NCI-H524 (cell line): ENCODE data around the gene AIF1L.

Source experiments
- DNase-seq, 2 experiments: peaks; one replicate each; lab custom pipeline; 2025; lab: John Stamatoyannopoulos, UW

AIF1L gene

DNA sequence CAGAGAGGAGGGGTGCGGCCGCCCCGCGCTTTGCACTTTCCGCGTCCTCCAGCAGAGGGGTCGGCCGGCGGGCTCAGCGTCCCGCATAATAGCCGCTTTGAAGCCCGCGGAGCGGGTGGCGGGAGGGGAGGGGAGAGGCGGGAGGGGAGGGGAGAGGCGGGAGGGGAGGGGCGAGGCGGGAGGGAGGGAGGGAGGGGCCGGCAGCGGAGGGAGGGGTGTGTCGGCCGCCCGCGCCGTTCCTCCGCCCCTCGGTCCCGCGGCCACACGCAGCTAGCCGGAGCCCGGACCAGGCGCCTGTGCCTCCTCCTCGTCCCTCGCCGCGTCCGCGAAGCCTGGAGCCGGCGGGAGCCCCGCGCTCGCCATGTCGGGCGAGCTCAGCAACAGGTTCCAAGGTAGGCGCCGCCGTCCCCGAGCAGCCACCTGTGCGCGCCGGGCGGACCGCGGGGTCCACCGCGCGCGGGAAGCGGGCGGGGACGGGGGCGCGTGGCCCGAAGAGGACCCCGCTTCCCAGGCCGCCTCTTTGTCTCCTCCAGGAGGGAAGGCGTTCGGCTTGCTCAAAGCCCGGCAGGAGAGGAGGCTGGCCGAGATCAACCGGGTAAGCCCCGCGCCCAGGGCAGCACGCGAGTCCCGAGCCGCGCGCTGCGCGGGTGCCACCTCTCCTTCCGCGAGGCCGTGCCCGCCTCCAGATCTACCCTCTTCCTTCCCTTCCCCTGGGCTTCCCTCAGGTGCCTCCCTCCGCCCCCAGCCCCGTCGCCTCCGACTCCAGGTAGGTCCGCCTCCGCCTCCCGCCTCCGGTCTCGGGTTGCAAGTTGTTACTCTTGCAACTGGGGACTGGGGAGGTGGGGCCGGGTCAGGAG is at the start of gene AIF1L:
Gene AIF1L (plus strand): TSS at position 263 of the 857 bp plus-strand sequence. CDS start 99 bp downstream, at position 362.
- DNase-seq, result peak; percentile 25 to 54

DNA sequence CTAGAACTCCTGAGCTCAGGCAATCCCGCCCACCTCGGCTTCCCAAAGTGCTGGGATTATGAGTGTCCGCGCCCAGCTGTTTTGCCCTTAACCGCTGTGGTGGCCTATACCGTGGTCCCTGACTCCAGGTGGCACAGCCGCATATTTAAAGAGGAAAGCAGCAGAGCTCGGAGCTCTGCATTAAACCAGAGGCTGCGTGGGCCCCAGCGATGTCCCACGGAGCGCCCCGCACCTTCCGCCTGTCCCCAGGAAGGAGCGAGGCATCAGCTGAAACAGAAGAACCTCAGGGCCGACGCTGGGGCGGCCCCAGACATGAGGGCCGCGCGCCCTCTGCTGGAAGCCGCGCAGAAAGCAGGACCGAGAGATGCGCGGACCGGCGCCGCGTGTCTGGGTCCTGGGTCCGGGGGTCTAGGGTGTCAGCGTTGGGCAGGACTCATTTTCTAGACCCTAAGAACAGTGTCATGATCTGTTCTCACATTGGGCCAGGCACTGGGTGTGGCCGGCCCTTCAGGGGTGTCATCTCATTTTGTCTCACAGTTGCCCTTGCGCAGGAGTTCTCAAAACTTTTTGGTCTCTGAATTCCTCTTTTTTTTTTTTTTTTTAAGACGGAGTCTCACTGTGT is 49.6 kb upstream of the AIF1L start:
- peak; percentile 54 to 74 for DNase-seq

DNA sequence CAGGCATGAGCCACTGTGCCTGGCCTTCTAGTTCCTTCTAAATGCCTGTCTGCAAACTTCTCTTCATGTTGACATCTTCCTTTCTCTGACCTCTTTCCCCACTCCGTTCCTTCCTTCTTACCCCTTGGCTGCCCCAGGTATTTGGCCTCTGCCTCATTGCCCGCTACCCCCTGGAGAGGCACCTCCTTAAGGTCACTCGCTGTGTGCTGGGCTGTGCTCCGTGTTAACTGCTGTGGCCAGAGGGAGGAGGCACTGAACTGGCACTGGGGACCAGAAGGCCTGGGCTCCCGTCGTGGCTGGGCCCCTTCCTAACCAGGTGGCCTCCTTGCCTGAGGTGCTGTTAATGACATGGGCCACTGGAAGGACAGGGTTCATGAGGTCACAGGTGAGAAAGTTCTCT is 48.0 kb upstream of the AIF1L start:
- no peak for DNase-seq

DNA sequence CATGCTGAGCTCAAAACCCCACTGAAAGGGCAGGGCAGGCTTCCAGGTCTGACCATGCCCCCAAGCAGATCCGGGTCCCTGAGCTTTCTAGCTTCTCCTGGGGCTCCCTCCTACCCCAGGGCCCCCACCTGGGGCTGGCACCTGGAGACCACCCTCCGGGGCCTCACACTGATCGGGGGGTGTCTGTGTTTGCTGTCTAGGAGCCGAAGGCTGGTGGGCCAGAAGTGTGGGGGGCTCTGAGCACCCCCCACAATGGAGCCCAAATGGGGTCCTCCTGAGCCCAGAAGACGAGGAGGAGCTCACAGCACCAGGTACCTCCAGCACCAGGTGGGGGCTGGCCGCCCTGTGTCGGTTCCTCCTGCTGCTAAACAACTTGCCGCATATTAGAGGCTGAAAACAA is 47.5 kb upstream of the AIF1L start:
- DNase-seq, result no peak

DNA sequence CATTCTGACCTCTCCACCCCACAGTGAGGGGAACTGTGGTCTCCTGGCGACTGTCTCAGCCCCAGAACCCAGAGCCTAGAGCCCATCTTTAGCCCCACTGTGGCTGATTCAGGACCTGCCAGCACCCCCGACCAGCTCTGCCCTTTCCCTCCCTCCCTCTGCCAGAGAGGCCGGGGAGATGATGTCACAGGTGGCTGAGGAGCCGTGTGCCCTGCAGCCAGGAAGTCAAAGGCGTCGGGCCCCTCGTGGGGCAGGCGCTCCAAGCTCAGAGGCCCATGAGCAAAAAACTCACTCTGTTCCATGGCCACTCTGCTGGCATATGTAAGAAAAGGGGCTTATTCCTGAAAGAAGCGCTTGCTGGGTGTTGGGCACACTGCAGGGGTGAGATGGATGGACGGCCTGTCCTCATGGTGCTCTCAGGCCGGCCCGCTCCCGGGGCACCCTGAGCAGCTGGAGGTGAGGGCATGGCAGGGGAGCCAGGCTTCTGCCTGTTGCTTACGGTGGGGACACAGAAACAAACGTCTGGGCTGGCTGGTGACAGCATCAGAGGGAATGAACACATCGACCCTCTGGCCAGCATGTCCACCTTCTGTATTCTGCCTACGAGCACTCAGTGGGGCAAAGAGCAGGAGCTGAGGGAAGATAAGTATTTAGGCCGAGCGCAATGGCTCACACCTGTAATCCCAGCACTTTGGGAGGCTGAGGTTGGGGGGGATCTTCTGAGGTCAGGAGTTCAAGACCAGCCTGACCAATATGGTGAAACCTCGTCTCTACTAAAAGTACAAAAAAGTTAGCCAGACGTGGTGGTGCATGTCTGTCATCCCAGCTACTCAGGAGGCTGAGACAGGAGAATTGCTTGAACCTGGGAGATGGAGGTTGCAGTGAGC is 46.3 kb upstream of the AIF1L start:
- DNase-seq, result no peak

DNA sequence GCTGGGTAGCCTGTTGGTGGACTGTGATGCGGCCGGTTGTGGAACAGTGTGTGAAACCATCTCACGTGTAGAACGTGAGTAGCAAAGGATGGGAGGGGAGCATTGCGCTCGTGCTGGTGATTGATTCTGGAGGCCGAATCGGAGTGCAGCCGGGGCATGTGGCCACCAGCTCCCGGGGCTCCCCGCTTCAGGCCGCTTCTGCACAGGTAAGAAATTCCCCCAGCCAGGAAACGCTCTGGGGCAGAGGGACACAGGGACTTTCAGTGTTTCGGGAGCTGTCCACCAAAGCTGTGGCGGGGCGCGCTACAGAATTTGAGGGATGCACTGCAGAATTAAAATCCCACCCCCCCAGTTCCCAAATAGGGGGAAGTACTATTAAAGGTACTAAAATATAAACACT is 45.5 kb upstream of the AIF1L start:
- no peak for DNase-seq

DNA sequence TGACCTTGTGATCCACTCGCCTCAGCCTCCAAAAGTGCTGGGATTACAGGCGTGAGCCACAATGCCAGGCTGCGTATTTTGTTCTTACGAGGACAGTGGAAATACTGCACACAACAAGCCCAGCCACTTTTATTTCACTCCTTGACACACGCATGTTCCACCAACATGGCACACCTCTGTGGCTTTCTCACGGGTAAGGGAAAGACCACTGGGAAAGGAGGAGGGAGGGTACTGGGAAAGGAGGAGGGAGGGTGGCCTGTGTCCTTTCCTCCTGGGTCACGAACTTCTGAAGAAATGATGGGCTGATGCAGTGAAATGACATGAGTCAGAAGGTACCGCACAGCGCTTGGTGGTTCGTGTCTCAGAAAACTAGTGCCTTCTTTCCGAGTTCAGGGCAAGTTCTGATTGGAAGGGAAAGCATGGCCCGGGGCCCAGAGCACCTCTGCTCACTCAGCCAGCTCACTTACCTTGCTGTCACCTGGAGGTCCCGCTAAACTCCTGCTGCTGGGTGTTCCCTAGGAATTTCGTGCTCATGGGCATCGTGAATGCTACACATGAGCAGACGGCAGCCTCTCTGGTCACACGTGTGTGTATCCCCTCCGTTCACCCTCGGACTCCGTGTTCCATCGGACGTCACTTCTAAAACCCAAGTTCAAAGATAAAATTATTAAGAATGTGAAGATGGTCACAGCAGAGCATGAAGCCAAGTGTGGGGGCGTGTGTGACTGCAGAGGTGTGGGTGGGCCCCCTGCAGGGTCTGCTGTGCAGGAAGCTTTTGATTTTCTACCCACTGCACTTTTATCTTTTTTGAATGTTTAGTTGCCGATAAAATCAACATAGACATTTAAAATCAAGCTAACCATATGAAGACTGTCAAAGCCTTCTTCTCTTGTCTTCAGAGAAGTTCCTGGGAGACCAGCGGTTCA is 44.5 kb upstream of the AIF1L start:
- no peak for DNase-seq

DNA sequence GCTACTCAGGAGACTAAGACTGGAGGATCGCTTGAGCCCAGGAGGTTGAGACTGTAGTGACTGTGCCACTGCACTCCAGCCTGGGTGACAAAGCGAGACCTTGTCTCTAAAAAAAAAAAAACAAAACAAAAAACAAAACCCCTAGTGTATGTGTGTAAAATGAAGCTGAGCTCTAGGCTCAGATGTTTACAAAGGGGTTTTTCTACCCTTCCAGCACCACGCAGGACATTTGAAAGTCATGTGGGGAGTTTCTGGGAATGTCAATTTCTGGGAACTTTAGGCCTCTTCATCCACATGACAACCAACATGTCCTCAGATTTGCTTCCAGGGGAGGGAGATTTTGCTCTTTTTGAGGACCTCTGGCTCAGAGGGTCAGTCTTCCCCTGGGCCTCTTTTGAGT is 42.4 kb upstream of the AIF1L start:
- no peak for DNase-seq

DNA sequence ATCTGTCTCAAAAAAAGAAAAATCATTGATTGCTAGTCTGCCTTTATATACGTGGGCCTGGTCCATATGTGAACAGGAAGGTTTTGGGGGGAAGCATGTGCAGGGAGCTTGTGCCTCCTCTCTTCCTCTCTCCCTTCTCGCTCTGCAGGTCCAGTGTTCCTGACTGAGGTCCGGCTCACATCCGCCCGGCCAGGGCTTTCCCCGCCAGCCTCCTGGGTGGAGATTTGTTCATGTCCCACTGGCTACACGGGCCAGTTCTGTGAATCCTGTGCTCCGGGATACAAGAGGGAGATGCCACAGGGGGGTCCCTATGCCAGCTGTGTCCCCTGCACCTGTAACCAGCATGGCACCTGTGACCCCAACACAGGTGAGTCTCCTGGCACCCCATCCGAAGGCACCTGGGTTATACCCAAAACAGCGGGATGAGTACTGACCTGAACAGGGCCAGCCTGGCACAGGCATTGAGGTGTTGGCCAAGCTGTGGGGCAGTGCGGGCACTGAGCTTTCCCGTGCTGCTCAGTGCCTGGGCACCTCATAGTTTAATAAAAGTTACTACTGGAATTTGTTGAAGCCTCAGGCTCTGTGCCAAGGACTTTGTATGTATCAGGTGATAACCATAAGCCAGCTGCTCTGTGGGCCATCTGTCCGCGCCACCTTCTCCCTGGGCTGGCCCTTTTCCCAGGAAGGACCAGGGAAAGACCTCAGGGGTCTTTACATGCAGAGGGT is 39.4 kb upstream of the AIF1L start:
- DNase-seq, result peak in 1 of 2 experiments; percentile 45

DNA sequence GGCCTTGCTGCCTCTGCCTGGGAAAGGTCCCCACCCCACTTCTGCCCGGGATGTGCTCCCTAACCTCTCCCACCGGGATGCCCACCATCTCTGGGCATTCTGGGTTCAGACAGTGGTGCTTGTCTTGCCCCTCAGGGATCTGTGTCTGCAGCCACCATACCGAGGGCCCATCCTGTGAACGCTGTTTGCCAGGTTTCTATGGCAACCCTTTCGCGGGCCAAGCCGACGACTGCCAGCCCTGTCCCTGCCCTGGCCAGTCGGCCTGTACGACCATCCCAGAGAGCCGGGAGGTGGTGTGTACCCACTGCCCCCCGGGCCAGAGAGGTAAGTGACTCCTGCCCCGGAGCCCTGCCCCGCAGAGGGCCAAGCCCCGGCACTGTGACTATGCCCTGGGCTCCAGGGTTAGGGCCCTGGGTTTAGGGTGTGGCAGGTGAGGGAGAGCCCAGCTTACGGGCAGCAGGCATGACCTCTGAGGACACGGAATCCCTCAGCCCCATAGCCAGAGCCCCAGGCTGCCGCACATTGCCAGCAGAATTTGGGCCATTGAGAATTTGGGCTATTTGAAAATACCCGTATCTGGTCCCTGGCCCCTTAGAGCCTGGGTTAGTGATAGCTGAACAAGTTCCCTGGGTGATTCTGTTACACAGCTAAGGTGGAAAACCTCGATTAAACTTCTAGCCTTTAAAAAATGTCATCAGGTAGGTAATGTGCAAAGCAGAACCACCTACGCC is 35.3 kb upstream of the AIF1L start:
- DNase-seq, result no peak

DNA sequence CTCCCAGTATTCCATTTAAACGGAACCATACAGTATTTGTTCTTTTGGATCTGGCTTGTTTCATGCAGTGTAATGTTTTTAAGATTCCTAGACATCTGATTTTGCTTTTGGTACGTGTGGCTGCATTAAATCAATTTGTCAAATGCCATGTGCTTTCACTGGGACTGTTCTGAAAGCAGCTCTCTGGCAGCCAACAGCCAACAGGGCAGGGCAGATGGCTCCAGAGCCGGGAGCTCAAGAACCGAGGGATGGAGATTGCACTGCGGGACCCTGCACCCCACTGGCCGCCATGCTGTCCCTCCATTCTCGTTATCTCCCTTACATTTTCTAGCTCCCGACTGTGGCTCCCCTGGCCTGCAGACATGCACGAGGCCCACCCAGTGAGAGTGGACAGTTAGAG is 33.4 kb upstream of the AIF1L start:
- peak in 1 of 2 experiments; percentile 13 for DNase-seq

DNA sequence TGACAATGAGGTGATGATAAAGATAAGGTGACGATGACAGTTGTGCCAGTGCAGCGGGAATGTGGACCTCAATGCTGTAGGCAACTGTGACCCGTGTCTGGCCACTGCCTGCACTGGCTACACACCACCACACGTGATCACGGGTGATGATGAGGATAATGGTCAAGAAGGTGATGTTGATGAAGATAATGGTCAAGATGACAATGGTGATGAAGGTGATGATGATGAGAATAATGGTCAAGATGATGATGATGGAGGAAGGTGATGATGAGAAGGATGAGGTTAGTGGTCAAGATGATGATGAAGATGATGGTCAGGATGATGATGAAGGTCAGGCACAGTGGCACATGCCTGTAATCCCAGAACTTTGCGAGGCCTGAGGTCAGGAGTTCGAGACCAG is 30.7 kb upstream of the AIF1L start:
- DNase-seq, result no peak

DNA sequence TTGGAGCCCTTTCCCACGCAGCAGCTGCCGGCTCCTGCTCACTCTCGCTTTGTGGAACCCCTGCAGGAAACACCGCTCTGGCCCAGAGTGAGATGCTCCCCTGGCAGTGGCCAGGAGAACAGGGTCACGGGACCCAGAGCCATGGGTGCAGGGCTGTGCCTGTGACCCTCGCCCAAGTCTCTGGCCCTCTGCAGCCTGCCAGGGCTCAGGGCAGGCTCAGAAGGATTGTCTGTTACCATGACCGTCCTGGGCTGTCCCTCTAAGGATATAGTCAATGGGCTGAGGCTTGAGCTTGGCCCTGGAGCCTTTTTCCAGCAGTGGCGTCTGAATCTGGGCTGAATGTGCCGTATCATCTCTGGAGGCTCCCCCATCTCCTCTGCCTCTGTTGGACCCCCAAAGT is 28.7 kb upstream of the AIF1L start:
- DNase-seq, result no peak

DNA sequence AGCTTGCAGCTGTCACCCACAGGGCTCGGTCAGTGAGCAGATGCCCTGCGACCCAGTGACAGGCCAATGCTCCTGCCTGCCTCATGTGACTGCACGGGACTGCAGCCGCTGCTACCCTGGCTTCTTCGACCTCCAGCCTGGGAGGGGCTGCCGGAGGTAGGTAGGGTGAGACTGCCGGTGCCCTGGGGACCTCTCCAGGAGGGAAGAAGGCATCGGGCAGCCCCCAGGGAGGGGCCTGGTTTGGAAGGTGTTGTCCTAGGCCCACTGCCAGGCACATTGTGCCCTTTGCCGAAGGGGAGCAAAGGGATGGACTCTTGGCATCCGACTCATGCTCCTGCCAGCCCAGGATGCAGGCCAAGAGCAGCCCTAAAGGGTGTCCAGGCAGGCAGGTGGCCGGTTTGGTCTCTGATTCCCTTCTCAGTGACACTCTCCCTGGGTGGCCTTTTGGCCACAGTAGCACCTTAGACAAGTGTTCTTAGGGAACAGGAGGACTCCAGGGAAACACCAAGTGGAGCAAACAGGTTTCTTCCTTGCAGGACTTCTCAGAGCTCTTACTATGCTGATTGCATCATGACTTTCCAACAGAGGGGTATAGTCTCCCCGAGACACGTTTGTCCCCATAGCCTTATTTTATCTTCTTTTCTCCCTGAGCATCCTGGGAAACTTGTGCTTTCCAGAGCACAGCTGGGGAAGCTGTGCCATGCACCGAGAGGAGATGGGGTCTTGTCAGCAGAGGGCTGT is 28.1 kb upstream of the AIF1L start:
- no peak for DNase-seq

DNA sequence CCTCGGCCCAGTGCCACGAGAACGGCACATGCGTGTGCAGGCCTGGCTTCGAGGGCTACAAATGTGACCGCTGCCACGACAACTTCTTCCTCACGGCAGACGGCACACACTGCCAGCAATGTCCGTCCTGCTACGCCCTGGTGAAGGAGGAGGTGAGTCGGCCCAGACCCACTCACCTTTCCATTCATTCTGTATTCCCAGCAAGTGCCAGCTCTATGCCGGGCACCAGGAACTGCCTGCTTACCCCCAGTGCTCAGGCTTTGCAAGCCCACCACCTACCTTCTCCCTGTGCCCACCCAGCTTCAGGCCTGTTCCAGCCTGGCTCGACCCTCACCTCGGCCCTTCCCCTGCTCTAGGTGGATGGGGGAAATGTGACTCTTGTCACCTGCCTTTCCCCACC is 26.6 kb upstream of the AIF1L start:
- no peak for DNase-seq

DNA sequence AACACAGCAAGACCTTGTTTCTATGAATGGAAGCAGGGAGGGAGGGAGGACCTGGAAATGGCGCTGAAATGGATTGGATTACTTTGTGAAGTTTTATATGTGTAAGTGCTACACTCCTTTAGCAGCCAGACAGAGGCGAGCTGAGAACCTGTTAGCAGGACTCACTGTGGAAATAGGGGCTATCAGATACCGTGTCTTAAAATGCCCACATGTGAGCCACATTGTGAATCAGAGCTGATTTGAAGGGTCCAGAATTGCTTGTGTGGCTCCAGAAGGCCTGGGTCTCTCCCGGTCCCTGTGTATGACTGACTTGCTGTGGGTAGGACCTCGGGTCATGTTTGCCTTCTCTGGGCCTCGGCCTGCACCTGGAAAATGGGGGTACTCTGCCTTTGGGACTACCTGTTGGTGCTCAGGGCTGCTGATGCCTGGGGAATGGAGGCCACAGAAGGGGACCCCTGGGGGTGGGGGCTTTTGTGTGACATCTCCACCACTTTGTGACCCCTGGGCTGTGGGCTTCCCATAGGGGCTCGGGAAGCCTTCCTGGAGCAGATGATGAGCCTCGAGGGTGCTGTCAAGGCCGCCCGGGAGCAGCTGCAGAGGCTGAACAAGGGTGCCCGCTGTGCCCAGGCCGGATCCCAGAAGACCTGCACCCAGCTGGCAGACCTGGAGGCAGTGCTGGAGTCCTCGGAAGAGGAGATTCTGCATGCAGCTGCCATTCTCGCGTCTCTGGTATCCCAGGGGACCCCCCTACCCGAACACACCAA is 24.0 kb upstream of the AIF1L start:
- DNase-seq, result no peak

DNA sequence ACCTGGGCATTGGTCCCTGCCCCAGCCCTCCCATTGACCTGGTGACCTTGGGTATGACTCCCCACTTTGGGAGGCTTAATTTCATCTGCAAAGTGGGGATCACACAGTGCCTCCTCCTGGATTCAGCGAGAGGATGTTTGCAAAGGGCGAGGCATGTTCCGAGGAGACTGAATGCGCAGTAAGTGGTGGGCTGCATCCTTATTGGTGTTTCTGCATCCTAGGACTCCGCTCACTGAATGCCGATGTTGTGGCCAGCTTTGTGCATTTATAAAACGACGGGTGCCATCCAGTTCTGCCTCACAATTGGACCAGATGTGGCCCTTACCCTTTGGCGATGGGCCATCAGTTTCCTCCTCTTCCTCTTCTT is 23.5 kb upstream of the AIF1L start:
- DNase-seq, result no peak

DNA sequence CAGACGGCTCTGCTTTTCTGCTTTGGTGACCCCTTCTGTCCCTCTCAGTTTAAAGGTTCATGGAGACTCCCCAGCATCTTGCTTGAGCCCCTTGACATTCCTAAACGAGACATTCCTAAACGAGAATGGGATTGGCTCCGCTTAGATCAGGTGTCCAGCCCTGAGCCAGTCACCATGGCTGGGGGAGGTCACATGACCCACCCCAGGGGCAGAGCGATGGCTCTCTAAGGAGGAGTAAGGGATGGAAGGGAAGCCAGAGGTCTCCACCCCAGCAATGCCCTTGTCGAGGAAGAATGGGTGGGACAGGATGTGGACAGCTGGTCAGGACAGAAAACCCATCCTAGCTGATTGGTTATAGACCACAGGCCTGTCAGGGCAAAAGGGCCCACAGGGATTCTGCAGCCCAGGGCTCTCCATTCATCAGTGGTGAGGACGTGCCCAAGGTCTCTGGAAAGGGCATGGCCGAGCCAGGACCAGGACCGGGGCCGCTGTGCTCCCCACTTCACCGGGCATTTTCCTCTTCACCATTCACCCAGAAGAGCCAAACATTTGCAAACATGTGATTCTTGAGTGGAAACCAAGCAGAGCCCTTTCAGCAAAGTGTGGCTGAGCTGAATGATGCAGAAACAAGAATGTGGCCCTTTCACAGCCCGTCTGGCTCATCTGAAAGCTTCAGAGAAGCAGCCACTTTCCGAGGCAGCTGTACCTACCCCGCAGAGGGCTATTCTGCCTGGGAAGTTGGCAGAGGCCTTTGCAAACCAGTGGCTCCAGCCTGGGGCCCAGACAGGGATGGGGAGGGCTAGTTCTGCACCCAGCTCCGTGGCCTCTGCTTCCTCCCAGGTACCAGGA is 19.8 kb upstream of the AIF1L start:
- DNase-seq, result no peak
